ENCODE results near the gene CYP2J2. TPM values are rescaled to one million over a fixed set of nuclear protein-coding genes. Genes with fewer than 3 reads are reported as not detected.
A peak's percentile ranks its signal among the peaks of the same experiment; 100 is the strongest.
"Not testable (repeated sequence)": the region's sequence is repeated elsewhere in the genome, so short reads cannot be mapped to it uniquely, and the experiment has no call there.

The CYP2J2 gene
- total RNA-seq, 2 experiments from 2014 or later, result 3.2 TPM

GRCh38 chr1:59937636-59938210, 11.2 kb upstream of the CYP2J2 start:
- Mint-ChIP-seq H3K27ac (no peak overlapping the region), H3K27me3 (peaks cover 18% of the 10 kb centered on the region), H3K9me3 (peaks cover 8% of the 10 kb centered on the region), H3K4me3 (no peak overlapping the region), H3K36me3 (no peaks in the 10 kb centered on the region), H3K4me1 (no peaks in the 10 kb centered on the region)
- DNase-seq, result no peak

- no peaks in the 10 kb centered on the region for H3K36me3 Mint-ChIP-seq
- no peaks in the 10 kb centered on the region for H3K4me1 Mint-ChIP-seq
- DNase-seq, result no peak
- H3K27ac Mint-ChIP-seq, result no peak overlapping the region
- no peak overlapping the region for H3K4me3 Mint-ChIP-seq
- H3K27me3 Mint-ChIP-seq, result peaks cover 18% of the 10 kb centered on the region
- H3K9me3 Mint-ChIP-seq, result peaks cover 8% of the 10 kb centered on the region
Measured at GRCh38 chr1:59936358-59936821, 9.8 kb upstream of the CYP2J2 start.

GRCh38 chr1:59928996-59929395, 2.4 kb upstream of the CYP2J2 start:
- Mint-ChIP-seq H3K4me1 (peaks cover 11% of the 10 kb centered on the region), H3K4me3 (no peak overlapping the region), H3K9me3 (peaks cover 5% of the 10 kb centered on the region), H3K27ac (no peak overlapping the region), H3K36me3 (peaks cover 3% of the 10 kb centered on the region), H3K27me3 (peaks cover 32% of the 10 kb centered on the region)
- DNase-seq, result no peak

GRCh38 chr1:59927213-59927612, 640 bp upstream of the CYP2J2 start:
- Mint-ChIP-seq H3K27ac (no peak overlapping the region), H3K4me1 (peaks cover 11% of the 10 kb centered on the region), H3K9me3 (peaks cover 9% of the 10 kb centered on the region), H3K4me3 (peak overlapping the region; percentile 73), H3K36me3 (peaks cover 8% of the 10 kb centered on the region), H3K27me3 (peaks cover 24% of the 10 kb centered on the region)
- DNase-seq, result no peak

GRCh38 chr1:59924653-59925052, 1.9 kb downstream of the CYP2J2 start:
- Mint-ChIP-seq H3K4me3 (no peak overlapping the region), H3K27me3 (peaks cover 12% of the 10 kb centered on the region), H3K36me3 (peaks cover 8% of the 10 kb centered on the region), H3K9me3 (peaks cover 9% of the 10 kb centered on the region), H3K27ac (no peak overlapping the region), H3K4me1 (peaks cover 11% of the 10 kb centered on the region)
- no peak for DNase-seq

GRCh38 chr1:59921258-59921899, 5.2 kb downstream of the CYP2J2 start:
- H3K9me3 Mint-ChIP-seq, H3K27ac Mint-ChIP-seq, H3K4me3 Mint-ChIP-seq, H3K27me3 Mint-ChIP-seq, H3K36me3 Mint-ChIP-seq, DNase-seq, H3K4me1 Mint-ChIP-seq: not testable (repeated sequence)

- Mint-ChIP-seq H3K27me3 (no peaks in the 10 kb centered on the region), H3K4me3 (no peak overlapping the region), H3K27ac (no peak overlapping the region), H3K36me3 (peaks cover 6% of the 10 kb centered on the region), H3K9me3 (peaks cover 7% of the 10 kb centered on the region), H3K4me1 (no peaks in the 10 kb centered on the region)
- no peak for DNase-seq
Measured at GRCh38 chr1:59919746-59920145, 6.8 kb downstream of the CYP2J2 start.

- no peak overlapping the region for H3K4me3 Mint-ChIP-seq
- no peaks in the 10 kb centered on the region for H3K27me3 Mint-ChIP-seq
- no peak overlapping the region for H3K27ac Mint-ChIP-seq
- H3K36me3 Mint-ChIP-seq, result no peaks in the 10 kb centered on the region
- H3K9me3 Mint-ChIP-seq, result no peaks in the 10 kb centered on the region
- DNase-seq, result no peak
- no peaks in the 10 kb centered on the region for H3K4me1 Mint-ChIP-seq
Measured at GRCh38 chr1:59917785-59918180, 8.8 kb downstream of the CYP2J2 start.

GRCh38 chr1:59917026-59917784, 9.4 kb downstream of the CYP2J2 start:
- Mint-ChIP-seq H3K27ac (no peak overlapping the region), H3K36me3 (no peaks in the 10 kb centered on the region), H3K4me3 (no peak overlapping the region), H3K27me3 (no peaks in the 10 kb centered on the region), H3K9me3 (no peaks in the 10 kb centered on the region), H3K4me1 (no peaks in the 10 kb centered on the region)
- DNase-seq, result no peak

- Mint-ChIP-seq H3K27me3 (no peaks in the 10 kb centered on the region), H3K4me3 (no peak overlapping the region), H3K27ac (no peak overlapping the region), H3K9me3 (no peaks in the 10 kb centered on the region), H3K36me3 (peaks cover 3% of the 10 kb centered on the region), H3K4me1 (no peaks in the 10 kb centered on the region)
- no peak for DNase-seq
Measured at GRCh38 chr1:59915516-59915915, 11.1 kb downstream of the CYP2J2 start.

- H3K27ac Mint-ChIP-seq, H3K36me3 Mint-ChIP-seq, DNase-seq, H3K4me1 Mint-ChIP-seq, H3K9me3 Mint-ChIP-seq, H3K4me3 Mint-ChIP-seq, H3K27me3 Mint-ChIP-seq: not testable (repeated sequence)
Measured at GRCh38 chr1:59914791-59915286, 11.7 kb downstream of the CYP2J2 start.

GRCh38 chr1:59908682-59909081, 17.9 kb downstream of the CYP2J2 start:
- Mint-ChIP-seq H3K4me3 (no peak overlapping the region), H3K36me3 (peaks cover 6% of the 10 kb centered on the region), H3K27ac (no peak overlapping the region), H3K9me3 (no peaks in the 10 kb centered on the region), H3K27me3 (no peaks in the 10 kb centered on the region), H3K4me1 (no peaks in the 10 kb centered on the region)
- DNase-seq, result no peak

- Mint-ChIP-seq H3K27ac (no peak overlapping the region), H3K4me1 (no peaks in the 10 kb centered on the region), H3K9me3 (no peaks in the 10 kb centered on the region), H3K27me3 (no peaks in the 10 kb centered on the region), H3K4me3 (no peak overlapping the region), H3K36me3 (peaks cover 6% of the 10 kb centered on the region)
- DNase-seq, result no peak
Measured at GRCh38 chr1:59908084-59908483, 18.5 kb downstream of the CYP2J2 start.

GRCh38 chr1:59906931-59907330, 19.6 kb downstream of the CYP2J2 start:
- DNase-seq, result no peak
- H3K27ac Mint-ChIP-seq, result no peak overlapping the region
- H3K9me3 Mint-ChIP-seq, result no peaks in the 10 kb centered on the region
- no peaks in the 10 kb centered on the region for H3K4me1 Mint-ChIP-seq
- no peak overlapping the region for H3K4me3 Mint-ChIP-seq
- peaks cover 6% of the 10 kb centered on the region for H3K36me3 Mint-ChIP-seq
- no peaks in the 10 kb centered on the region for H3K27me3 Mint-ChIP-seq

GRCh38 chr1:59903141-59903754, 23.3 kb downstream of the CYP2J2 start:
- Mint-ChIP-seq H3K4me1 (no peaks in the 10 kb centered on the region), H3K4me3 (no peak overlapping the region), H3K27ac (no peak overlapping the region), H3K27me3 (no peaks in the 10 kb centered on the region), H3K9me3 (no peaks in the 10 kb centered on the region), H3K36me3 (peaks cover 5% of the 10 kb centered on the region)
- DNase-seq, result no peak

Measured in activated naive CD8-positive, alpha-beta T cell treated with anti-CD3 and anti-CD28 coated beads for 36 hours (primary cell).